OCI-LY7 (cell line): ENCODE results near the gene HCST.

Source experiments
- CTCF ChIP-seq: fragments of 200-600 bp; sonication (generic); conservative IDR thresholded peaks from 2 replicates; pipeline ENCODE4 v1.5.1; 2014; ENCODE audit warnings: mild to moderate bottlenecking, antibody characterized with exemption, low read length, moderate library complexity, mixed read lengths
- EZH2phosphoT487 ChIP-seq: fragments of 200-600 bp; sonication (generic); IDR thresholded peaks from 2 replicates; pipeline ENCODE4 v1.6.1; 2018; ENCODE audit warnings: low read depth, borderline replicate concordance, mild to moderate bottlenecking, mixed run types, antibody characterized with exemption, low read length, moderate library complexity, mixed read lengths

DNA sequence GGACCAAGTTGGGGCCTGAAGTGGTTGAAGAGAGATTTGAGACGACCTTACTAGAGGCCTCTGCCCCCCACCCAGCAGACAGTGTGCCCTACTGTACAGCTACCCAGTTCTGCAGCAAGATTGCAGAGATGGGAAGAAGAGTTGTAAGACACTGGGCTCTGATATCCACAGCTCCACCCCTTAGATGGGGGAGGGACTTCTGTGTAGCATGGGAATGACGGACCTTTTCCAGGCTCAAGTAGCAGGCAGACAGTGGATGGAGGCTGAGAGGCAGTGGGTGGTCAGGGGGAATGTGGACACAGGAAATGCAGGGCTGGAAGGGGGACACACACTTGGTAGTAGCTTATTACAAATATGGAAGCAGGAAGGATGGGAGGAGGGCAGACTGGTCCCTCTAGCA lies 46.8 kb downstream of the HCST start:
- TF ChIP-seq CTCF (no peak), EZH2phosphoT487 (no peak)
